Mesodermal cell (in vitro differentiated cells): ENCODE results near the gene PDHA2.
"Not testable (repeated sequence)": the region's sequence is repeated elsewhere in the genome, so short reads cannot be mapped to it uniquely, and the experiment has no call there.

ENCODE experiments used
- H3K27ac ChIP-seq: 2 replicates; pipeline ENCODE4 v1.7.0; 2013; ENCODE audit warnings: mild to moderate bottlenecking, low read depth, low read length, moderate library complexity; ENCODE audit not compliant: severe bottlenecking
- H3K36me3 ChIP-seq: 2 replicates; pipeline ENCODE4 v1.7.1; 2013; ENCODE audit warnings: mild to moderate bottlenecking, low read length, moderate library complexity; ENCODE audit not compliant: control insufficient read depth, insufficient read depth
- H3K4me1 ChIP-seq: one replicate; pipeline ENCODE4 v1.7.1; 2013; ENCODE audit warnings: mild to moderate bottlenecking, low read length; ENCODE audit not compliant: insufficient read depth, control insufficient read depth, poor library complexity, severe bottlenecking
- H3K4me3 ChIP-seq: 2 replicates; pipeline ENCODE4 v1.7.0; 2013; ENCODE audit warnings: low read length, control low read depth, mild to moderate bottlenecking; ENCODE audit not compliant: insufficient read depth, poor library complexity, severe bottlenecking; ENCODE audit errors: extremely low read depth
- H3K9me3 ChIP-seq: 2 replicates; pipeline ENCODE4 v1.7.1; 2013; ENCODE audit warnings: mild to moderate bottlenecking, low read length, moderate library complexity; ENCODE audit not compliant: control insufficient read depth
- WGBS, 2 experiments: methylation state at CpG; one replicate each; pipeline ENCODE4 v1.1.5; 2013; ENCODE audit warnings: missing lambda C conversion rate in 2 of 2; ENCODE audit not compliant: insufficient coverage in 2 of 2; 5-methylcytosine and 5-hydroxymethylcytosine counted together

The PDHA2 gene

GRCh38 chr4:95850161-95850560 is 10.3 kb downstream of the PDHA2 start:
- H3K36me3 ChIP-seq: no peaks in the 10 kb centered on the region
- no peaks in the 10 kb centered on the region for H3K4me1 ChIP-seq
- no peak overlapping the region for H3K27ac ChIP-seq
- H3K4me3 ChIP-seq: no peak overlapping the region
- no peaks in the 10 kb centered on the region for H3K9me3 ChIP-seq

DNA sequence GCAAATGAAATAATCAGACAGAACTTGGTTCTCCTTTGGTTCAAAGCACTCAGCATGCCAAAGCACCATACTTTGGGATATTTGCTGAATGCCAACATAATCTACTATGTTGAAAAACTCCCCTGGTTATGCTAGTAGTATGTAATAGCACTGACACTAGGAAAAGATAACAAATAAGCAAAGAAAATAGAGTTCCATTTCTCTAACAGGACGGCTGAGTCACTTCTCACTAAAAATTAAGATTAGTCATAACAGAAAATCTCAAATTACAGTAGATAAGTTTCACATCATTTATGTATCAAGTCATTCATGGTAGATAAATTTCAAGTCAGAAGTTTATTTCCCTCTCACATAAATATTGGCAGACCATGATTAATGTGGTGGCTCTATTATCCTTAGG is 17.9 kb downstream of the PDHA2 start:
- H3K27ac ChIP-seq: no peak overlapping the region
- no peaks in the 10 kb centered on the region for H3K36me3 ChIP-seq
- H3K4me1 ChIP-seq: no peaks in the 10 kb centered on the region
- no CpG with 5 or more reads among the region's 1 CpG for WGBS, 2 experiments
- no peaks in the 10 kb centered on the region for H3K9me3 ChIP-seq
- H3K4me3 ChIP-seq: no peak overlapping the region

GRCh38 chr4:95867919-95868318 is 28.0 kb downstream of the PDHA2 start:
- H3K36me3 ChIP-seq: no peaks in the 10 kb centered on the region

GRCh38 chr4:95869414-95869813 is 29.5 kb downstream of the PDHA2 start:
- no CpG with 5 or more reads among the region's 1 CpG for WGBS, 2 experiments
- not testable (repeated sequence) for H3K27ac ChIP-seq, H3K4me1 ChIP-seq, H3K4me3 ChIP-seq, H3K36me3 ChIP-seq, H3K9me3 ChIP-seq

More at GRCh38 chr4:95867919-95868318, 28.0 kb downstream of the PDHA2 start:
- Histone ChIP-seq H3K27ac (no peak overlapping the region), H3K9me3 (peaks cover 6% of the 10 kb centered on the region), H3K4me3 (no peak overlapping the region), H3K4me1 (no peaks in the 10 kb centered on the region)

DNA sequence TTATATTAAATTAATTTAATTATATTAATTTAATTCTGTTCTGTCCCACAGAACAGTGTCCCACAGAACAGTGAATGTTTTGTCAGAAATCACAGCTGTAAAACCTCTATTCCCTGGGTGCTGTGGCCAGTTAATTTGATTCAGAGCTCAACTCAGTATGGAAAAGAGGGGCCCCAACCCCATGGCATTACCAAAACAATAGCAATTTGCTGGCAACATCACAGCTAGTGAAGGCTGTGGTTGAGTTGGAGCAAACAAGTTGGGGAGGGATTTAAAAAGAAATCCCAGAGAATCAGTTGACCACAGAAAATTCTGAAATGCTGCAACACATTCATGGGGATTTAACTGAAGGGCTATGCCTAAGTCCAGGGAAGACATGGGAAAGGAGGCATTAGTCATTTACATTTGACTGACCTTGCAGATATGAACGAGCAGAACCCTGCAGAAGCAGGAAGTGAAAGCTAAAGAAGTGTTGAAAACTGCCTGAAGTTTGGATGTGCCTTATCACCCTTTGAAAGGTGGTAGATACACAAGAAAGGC is 30.1 kb downstream of the PDHA2 start:
- H3K4me3 ChIP-seq: no peak overlapping the region
- H3K36me3 ChIP-seq: no peaks in the 10 kb centered on the region
- H3K27ac ChIP-seq: no peak overlapping the region
- H3K4me1 ChIP-seq: no peaks in the 10 kb centered on the region
- WGBS, 2 experiments: 33 to 53% methylated on average over 1 of the region's 1 CpG
- H3K9me3 ChIP-seq: peaks cover 6% of the 10 kb centered on the region

- no CpG with 5 or more reads among the region's 1 CpG for WGBS, 2 experiments
- H3K27ac ChIP-seq: no peak overlapping the region
These were observed 37.7 kb downstream of the PDHA2 start for GRCh38 chr4:95877636-95878035.

DNA sequence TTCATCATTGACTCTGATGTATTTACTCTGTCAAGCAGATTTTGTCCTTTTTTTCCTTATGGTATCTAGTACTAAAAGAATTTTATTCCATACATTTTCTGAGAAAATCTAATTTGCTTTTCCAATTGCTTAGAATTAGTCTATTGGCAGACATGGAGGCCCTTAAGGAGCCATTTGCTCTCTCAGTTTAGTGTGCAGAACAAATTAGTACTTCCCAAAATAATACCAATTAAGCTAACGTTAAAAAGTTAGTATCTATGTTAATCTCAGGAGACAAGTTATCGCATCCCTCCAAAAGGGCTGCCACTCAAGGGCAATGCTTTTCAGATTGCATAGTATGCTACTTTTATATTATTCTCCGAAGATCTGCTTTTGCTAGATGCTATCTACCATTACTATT is 47.7 kb downstream of the PDHA2 start:
- 79 to 93% methylated on average over 2 to 3 of the region's 3 CpGs for WGBS, 2 experiments
- H3K4me3 ChIP-seq: no peak overlapping the region
- no peaks in the 10 kb centered on the region for H3K9me3 ChIP-seq
- no peak overlapping the region for H3K27ac ChIP-seq
- no peaks in the 10 kb centered on the region for H3K4me1 ChIP-seq
- no peaks in the 10 kb centered on the region for H3K36me3 ChIP-seq

More at GRCh38 chr4:95877636-95878035, 37.7 kb downstream of the PDHA2 start:
- Histone ChIP-seq H3K4me3 (no peak overlapping the region), H3K36me3 (no peaks in the 10 kb centered on the region), H3K4me1 (no peaks in the 10 kb centered on the region), H3K9me3 (no peaks in the 10 kb centered on the region)

- Histone ChIP-seq H3K36me3 (no peaks in the 10 kb centered on the region), H3K27ac (no peak overlapping the region), H3K4me1 (no peaks in the 10 kb centered on the region), H3K4me3 (no peak overlapping the region), H3K9me3 (no peaks in the 10 kb centered on the region)
- 76% methylated on average over 2 of the region's 2 CpGs; no CpG with 5 or more reads in 1 of the 2 experiments for WGBS, 2 experiments
These were observed 49.8 kb downstream of the PDHA2 start for GRCh38 chr4:95889662-95890061.
